GM19467 (cell line): ENCODE data around the gene PANK4.
A peak's percentile ranks its signal among the peaks of the same experiment; 100 is the strongest.
"Not testable (repeated sequence)": the region's sequence is repeated elsewhere in the genome, so short reads cannot be mapped to it uniquely, and the experiment has no call there.

ENCODE experiments used
- ATAC-seq: cut with Tn5 transposase; IDR thresholded peaks from one replicate; pipeline ENCODE4 v1.9.1; 2021; ENCODE audit warnings: mild to moderate bottlenecking, moderate library complexity; ENCODE audit not compliant: unreplicated experiment

PANK4 gene

GRCh38 chr1:2525920-2526823, at the start of gene PANK4:
TSS of gene PANK4 (minus strand) at chr1:2526596. CDS start at chr1:2526587, 9 bp downstream.
- ATAC-seq: peak; percentile 88

- no peak for ATAC-seq
Observed at GRCh38 chr1:2574350-2574749, 48.0 kb upstream of the PANK4 start.

DNA sequence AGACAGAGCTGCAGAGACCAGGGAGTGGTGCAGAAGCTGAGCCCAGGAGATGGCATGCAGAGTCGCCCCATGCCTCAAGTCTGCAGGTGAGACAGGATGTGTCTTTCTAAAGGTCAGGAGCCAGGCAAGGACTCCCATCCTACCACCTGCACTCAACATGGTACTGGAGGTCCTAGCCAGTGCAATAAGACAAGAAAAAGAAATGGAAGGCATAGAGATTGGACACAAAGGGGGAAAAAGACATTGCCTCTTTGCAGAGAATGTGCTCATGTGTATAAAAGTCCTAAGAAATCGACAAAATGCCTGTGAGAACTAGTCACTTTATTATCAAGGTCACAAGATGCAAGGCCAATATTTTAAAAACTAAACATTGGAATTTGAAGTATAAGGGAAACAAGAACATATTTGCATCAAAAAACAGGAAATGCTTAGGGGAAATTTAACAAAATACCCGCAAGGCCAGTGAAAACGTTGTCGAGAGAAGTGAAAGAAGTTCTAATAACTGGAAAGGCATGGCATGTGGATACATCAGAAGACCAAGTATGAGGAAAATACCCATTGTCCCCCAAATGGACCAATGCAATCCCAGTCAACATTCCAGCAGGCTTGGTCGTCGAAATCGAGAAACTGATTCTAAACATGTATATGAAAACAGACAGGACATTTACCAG, 47.0 kb upstream of the PANK4 start:
- no peak for ATAC-seq

GRCh38 chr1:2571348-2571747, 45.0 kb upstream of the PANK4 start:
- ATAC-seq: no peak

DNA sequence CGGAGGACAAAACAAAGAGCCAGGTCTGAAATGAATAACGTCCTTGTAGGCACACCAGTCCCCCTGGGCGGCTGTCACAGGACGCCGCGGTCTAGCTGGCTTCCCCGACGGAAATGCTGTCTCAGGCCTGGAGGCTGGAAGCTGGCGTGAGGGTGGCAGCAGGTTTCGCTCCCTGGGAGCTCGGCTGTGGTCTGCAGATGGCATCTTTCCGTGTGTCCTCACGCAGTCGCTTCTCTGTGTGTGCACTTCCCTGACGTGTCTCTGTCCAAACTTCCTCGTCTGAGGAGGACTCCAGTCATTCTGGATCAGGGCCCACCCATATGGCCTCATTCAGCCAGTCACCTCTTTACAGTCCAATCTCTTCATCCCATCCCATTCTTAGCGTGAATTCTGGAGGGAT, 43.9 kb upstream of the PANK4 start:
- no peak for ATAC-seq

- ATAC-seq: not testable (repeated sequence)
Observed at GRCh38 chr1:2569703-2570102, 43.3 kb upstream of the PANK4 start.

DNA sequence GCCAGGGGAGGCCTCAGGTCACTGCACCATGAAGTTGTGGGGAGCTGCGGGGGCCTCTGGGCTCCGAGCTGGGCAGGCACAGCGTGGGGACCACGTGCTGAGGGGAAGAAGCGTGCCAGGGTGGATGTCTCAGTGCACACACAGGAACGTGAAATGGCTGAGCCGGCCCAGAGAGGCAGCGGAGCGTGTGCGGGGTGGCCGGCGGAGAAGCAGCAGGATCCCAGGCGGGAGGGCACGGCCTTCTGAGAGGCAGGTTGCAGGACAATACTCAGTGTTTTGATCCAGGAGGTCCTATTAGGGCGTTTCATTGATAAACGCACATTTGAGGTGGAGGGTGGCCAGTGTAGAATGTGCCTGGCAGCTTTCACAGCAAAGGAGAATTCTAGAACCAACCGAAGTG, 42.7 kb upstream of the PANK4 start:
- ATAC-seq: no peak

DNA sequence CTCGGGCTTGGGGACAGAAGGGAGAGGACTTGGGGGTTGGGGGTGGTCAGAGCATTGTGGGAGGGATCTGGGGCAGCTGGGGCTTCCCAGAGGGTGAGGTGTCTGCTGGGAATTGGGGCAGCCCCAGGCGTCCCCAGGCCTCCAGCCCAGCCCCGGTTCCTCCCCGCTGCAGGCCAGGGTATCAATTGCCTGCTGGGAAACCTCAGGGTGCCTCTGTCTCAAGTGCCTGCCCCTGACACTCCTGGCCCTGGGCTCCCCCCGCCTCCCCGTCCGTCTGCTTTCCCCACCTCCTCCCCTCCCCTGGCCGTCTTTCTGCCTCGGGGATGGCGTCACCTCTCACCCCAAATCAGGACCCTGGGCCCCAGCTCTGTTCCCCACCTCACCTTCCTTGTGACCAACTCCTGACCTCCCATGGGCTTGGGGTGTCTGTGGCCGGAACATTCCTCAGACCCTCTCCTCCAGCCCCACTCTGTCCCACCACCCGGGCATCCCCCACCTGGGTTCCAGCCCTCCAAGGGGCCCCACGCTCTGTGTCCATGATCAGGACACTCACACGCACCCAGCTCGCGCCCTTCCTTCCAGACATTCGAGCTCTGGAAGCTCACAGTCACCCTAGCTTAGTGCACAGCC, 41.9 kb upstream of the PANK4 start:
- ATAC-seq: not testable (repeated sequence)

DNA sequence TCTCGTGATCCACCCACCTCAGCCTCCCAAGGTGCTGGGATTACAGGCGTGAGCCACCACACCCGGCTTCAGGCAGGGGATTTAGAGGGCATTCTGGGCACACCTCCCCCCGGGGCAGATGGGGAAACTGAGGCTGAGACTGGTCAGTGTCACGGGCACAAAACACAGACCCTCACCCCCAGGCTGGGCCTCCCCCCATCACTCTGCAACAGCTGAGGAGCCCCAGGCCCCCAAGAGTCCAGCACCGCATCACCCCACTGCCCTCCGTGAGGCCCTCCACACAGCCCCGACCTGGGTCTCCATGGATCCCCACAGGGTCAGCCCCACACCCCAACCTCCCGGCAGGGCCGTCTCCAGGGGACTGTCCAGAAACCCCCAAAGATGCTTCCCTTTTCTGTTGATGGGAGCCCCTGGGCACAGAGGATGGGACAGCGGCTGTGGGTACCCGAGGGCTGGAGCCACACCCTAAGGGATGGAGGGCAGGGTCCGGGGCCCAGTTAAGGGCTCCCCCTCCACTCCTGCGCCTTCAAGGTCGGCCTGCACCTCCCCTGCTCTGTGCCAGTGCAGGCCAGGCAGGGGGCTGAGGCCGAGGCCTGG, 40.8 kb upstream of the PANK4 start:
- ATAC-seq: no peak

GRCh38 chr1:2566101-2567045, 40.0 kb upstream of the PANK4 start:
- ATAC-seq: no peak

DNA sequence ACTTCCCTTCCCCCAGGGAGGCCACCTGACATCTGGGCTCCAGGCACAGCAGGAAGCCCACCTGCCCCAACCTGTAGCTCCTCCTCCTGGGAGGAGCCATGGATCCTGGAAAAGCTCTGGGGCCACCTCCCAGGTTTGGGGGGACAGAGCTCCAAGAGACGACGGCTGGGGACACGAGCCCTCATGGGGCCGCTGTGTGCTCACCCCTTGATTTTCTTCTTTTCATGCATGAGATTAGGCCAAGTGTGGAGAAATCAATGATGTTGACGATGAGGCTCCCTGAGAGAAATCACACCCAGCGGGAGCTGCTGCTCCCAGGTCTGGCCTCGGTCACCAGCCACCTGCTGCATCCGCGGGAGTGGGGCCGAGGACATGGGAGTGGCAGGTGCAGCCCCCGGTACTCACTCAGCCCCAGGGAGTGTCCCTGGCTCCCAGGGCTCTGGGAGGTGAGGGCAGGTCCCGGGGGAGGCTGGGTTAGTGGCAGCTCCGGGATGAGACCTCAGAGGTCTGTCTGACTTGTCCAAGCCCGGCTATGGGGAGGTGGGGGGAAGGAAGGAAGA, 38.5 kb upstream of the PANK4 start:
- ATAC-seq: no peak

- ATAC-seq: no peak
Observed at GRCh38 chr1:2564006-2564814, 37.8 kb upstream of the PANK4 start.

GRCh38 chr1:2563205-2563604, 36.8 kb upstream of the PANK4 start:
- no peak for ATAC-seq

DNA sequence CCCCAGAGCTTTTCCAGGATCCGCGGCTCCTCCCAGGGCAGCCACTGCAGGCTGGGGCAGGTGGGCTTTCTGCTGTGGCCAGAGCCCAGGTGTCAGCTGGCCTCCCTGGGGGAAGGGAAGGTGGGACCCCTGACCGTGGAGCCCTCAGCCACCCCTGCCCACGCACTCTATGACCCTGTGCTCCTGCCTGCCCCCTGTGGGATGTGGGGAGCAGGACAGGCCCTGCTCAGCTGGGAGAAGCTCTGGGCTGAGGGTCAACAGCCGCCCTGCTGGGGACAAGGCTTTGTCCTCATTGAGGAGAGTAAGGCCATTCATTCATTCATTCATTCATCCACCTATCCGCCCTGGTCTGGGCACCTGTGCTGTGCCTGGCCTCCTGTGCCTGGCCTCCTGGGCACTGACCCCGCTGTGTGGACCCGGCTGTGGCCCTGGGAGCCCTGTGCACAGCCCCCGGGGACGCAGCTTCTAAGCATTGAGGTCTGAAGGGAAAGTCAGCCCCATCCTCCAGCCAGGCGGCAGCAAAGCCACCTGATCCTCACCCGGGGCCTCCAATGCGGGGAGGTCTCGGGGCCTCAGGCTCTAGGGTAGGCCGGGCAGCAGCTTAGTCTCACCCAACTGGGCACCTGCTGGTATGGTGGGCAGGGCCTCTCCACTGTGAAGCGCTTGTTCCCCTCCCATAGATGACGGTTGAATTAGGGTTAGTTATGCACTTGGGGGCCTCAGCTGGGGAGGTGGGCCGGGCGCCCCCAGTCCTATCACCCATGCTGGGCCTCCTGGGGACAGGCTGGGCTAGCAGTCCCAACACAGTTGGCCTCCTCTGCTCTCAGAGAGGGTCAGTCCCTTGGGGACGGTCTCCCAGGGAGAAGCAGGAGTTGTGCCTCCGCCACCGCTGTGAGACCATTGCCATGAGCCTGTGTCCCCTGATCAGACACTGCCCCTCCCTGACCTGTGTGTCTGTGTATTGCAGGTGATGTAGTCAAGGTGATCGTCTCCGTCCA, 35.8 kb upstream of the PANK4 start:
- no peak for ATAC-seq

DNA sequence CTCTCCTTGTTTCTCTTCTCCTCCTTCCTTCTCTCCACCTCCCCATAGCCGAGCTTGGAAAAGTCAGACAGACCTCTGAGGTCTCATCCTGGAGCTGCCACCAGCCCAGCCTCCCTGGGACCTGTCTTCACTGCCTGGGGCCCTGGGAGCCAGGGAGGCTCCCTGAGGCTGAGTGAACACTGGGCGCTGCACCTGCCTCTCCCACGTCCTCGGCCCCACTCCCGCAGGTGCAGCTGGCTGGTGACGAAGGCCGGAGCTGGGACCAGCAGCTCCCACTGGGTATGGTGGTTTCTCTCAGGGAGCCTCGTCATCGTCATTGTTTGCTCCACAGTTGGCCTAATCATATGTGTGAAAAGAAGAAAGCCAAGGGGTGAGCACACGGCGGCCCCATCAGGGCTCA, 35.0 kb upstream of the PANK4 start:
- no peak for ATAC-seq

DNA sequence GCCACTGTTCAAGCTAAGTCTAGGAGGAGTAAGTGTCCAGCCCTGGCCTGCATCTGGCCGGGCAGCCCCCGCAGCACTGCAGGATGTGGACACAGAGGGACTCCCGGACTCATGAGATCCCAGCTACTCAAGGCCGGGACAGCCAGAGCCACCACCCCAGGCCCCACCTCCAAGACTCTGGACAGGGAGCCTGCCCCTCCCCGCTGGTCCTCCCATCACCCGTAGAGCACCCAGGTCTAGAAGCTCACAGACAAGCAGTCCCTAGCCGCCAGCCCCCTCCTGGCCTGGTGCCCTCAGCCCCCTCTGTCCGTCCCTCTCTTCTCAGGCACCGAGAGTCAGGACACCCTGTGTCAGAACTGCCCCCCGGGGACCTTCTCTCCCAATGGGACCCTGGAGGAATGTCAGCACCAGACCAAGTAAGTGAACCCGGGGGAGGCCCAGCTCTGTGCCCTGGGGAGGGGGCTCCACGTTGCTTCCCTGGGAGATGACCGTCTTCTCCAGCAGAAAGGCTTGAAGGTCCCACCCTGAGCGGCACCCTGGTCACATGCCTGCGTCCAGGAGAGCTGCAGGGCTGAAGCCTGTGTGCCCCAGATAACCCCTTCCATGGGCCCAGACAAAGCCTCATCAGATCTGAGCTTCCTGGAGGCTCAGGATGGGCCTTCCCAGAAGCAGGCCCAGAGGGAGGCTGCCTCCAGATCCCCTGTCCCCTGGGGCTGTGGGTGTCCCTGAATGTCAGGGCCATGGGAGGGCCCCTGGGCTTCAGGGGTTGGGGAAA, 34.1 kb upstream of the PANK4 start:
- ATAC-seq: no peak
